SK-N-MC (cell line): ENCODE measurements around the gene NLRC5.

Experiments used
- EZH2 ChIP-seq: fragments of 200-600 bp; sonication (generic); IDR thresholded peaks from one replicate; pipeline ENCODE4 v1.6.1; 2017; ENCODE audit warnings: antibody characterized with exemption
- POLR2AphosphoS5 ChIP-seq: IDR thresholded peaks from 2 replicates; pipeline ENCODE4 v1.6.1; 2012; ENCODE audit warnings: mild to moderate bottlenecking, low read depth, low read length, borderline replicate concordance

GRCh38 chr16:56983211-56983751 is 6.1 kb upstream of the NLRC5 start:
- TF ChIP-seq EZH2, result no peak
- TF ChIP-seq POLR2AphosphoS5, result no peak
